ENCODE data around the gene DDX1. TPM values are rescaled to one million over a fixed set of nuclear protein-coding genes. Genes with fewer than 3 reads are reported as not detected.

Gene DDX1
- total RNA-seq, 2 experiments from 2014 or later: 42.7 to 91.8 TPM

DNA sequence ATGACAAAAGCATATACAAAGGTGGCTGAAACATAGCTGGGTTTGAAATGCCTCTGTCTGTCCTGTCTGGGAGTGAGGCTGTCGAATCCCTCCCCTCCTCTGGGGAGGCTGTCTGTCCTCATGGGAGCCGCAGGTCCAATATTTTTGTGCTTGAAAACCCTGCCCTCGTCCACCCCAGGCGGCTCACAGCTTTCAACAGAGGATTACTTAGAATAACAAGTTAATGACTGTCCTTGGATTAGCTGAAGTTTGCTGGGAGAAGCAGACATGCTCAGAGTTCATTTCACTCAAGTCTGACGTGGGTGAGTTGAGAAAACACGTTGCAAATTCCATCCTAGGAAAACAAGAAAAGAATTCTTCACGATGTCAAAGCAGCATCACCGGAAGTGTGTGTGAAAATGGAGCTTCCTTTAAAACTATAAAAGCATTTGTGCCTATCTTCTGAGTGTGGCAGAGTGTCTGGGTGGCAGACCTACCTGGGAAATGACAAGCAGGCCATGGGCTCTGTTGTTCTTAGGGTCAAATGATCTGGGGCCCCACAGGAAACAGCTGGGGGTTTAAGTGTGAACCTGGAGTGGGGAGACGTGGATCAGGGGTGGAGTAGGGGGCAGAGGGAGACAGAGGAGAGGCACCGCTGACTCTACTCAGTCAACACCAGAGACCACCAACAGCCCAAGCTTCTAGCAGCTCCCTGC lies 77.1 kb downstream of the DDX1 start:
- ChIA-PET POLR2A (no interaction called here), CTCF (ENCODE audit: unreplicated experiment) (no interaction called here)
- TF ChIP-seq, protein P1, sequence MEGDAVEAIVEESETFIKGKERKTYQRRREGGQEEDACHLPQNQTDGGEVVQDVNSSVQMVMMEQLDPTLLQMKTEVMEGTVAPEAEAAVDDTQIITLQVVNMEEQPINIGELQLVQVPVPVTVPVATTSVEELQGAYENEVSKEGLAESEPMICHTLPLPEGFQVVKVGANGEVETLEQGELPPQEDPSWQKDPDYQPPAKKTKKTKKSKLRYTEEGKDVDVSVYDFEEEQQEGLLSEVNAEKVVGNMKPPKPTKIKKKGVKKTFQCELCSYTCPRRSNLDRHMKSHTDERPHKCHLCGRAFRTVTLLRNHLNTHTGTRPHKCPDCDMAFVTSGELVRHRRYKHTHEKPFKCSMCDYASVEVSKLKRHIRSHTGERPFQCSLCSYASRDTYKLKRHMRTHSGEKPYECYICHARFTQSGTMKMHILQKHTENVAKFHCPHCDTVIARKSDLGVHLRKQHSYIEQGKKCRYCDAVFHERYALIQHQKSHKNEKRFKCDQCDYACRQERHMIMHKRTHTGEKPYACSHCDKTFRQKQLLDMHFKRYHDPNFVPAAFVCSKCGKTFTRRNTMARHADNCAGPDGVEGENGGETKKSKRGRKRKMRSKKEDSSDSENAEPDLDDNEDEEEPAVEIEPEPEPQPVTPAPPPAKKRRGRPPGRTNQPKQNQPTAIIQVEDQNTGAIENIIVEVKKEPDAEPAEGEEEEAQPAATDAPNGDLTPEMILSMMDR (conservative IDR thresholded peaks at IDR 0.05; ENCODE audit: low read length): no peak
- no peak for TF ChIP-seq EZH2phosphoT487 (IDR thresholded peaks at IDR 0.05; ENCODE audit: borderline replicate concordance, low read depth, low read length)
- H3K9me2 ChIP-seq (ENCODE audit: insufficient read depth, low read length): no peaks in the 10 kb centered on the region
- no peak overlapping the region for H3K4me2 ChIP-seq (ENCODE audit: low read length)
- H3K27ac ChIP-seq (ENCODE audit: low read depth, low read length, poor library complexity, severe bottlenecking): no peak overlapping the region
- H4K20me1 ChIP-seq (ENCODE audit: insufficient read depth, low read length): no peaks in the 10 kb centered on the region
- BruUV-seq (replicated peaks): no TSS peak
- H3K9me3 ChIP-seq (ENCODE audit: low read length): no peaks in the 10 kb centered on the region
- no peak overlapping the region for H3K4me3 ChIP-seq (ENCODE audit: low read depth, low read length, poor library complexity, severe bottlenecking)
- H3K4me1 ChIP-seq (ENCODE audit: insufficient read depth, low read length, poor library complexity, severe bottlenecking): no peaks in the 10 kb centered on the region
- no peak for DNase-seq (ENCODE audit: low spot score)
- no peak overlapping the region for H2AFZ ChIP-seq (ENCODE audit: low read length)
- H3K79me2 ChIP-seq (ENCODE audit: insufficient read depth, low read depth, low read length): no peaks in the 10 kb centered on the region
- H3K36me3 ChIP-seq (ENCODE audit: insufficient read depth, low read length): no peaks in the 10 kb centered on the region
- intact Hi-C loops (cut with micrococcal nuclease; ENCODE audit: unreplicated experiment): no loop called here

DNA sequence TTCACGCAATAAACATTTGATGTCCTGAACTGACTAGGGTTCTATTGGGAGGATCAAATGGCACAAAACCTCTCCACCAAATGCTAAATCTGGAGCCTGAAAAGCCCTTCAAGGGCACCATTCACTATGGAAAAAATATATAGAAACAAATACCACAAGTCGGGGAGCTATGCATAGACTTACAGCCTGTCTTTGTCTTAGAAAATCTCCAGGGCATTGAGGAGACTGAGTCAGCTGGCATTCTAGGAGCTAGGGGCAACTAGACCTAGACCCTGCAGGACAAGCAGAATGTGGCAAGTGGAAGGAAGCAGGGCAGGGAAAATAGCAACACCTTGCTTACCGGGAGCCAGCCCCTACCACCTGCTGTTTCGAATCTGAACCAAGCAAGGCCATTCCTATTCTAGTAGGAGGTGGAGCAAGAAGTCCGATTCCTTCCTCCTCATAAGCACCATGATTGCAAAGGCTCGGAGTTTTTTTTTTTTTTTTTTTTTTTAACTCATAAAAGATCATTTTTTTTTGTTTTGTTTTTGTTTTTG lies 77.8 kb downstream of the DDX1 start:
- no peaks in the 10 kb centered on the region for H3K4me1 ChIP-seq (ENCODE audit: insufficient read depth, low read length, poor library complexity, severe bottlenecking)
- POLR2A ChIA-PET: no interaction called here
- DNase-seq (ENCODE audit: low spot score): no peak
- no peak overlapping the region for H3K4me2 ChIP-seq (ENCODE audit: low read length)
- H3K9me2 ChIP-seq (ENCODE audit: insufficient read depth, low read length): no peaks in the 10 kb centered on the region
- H3K36me3 ChIP-seq (ENCODE audit: insufficient read depth, low read length): no peaks in the 10 kb centered on the region
- H3K79me2 ChIP-seq (ENCODE audit: insufficient read depth, low read depth, low read length): no peaks in the 10 kb centered on the region
- BruUV-seq (replicated peaks): no TSS peak
- CTCF ChIA-PET (ENCODE audit: unreplicated experiment): no interaction called here
- no peaks in the 10 kb centered on the region for H3K9me3 ChIP-seq (ENCODE audit: low read length)
- TF ChIP-seq, protein P1 (conservative IDR thresholded peaks at IDR 0.05; ENCODE audit: low read length): no peak
- TF ChIP-seq EZH2phosphoT487 (IDR thresholded peaks at IDR 0.05; ENCODE audit: borderline replicate concordance, low read depth, low read length): no peak
- H4K20me1 ChIP-seq (ENCODE audit: insufficient read depth, low read length): no peaks in the 10 kb centered on the region
- no peak overlapping the region for H2AFZ ChIP-seq (ENCODE audit: low read length)
- no peak overlapping the region for H3K4me3 ChIP-seq (ENCODE audit: low read depth, low read length, poor library complexity, severe bottlenecking)
- intact Hi-C loops (cut with micrococcal nuclease; ENCODE audit: unreplicated experiment): no loop called here
- no peak overlapping the region for H3K27ac ChIP-seq (ENCODE audit: low read depth, low read length, poor library complexity, severe bottlenecking)

DNA sequence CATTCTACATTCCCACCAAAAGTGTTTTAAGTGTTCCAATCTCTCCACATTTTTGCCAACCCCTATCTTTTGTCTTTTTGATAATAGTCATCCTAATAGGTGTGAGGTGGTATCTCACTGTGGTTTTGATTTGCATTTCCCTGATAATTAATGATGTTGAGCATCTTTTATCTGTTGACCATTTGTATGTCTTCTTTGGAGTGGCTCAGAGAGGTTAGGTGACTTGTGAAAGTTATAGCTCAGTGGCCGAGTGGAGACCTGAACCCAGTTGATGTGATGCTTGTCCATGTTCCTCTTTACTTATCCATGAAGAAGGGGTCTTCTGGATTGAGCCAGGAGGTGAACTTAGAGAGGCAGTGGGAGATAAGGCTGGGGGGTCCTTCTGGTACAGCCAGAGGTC lies 78.8 kb downstream of the DDX1 start:
- Histone ChIP-seq H2AFZ (ENCODE audit: low read length) (no peak overlapping the region), H3K79me2 (ENCODE audit: insufficient read depth, low read depth, low read length) (no peaks in the 10 kb centered on the region), H3K4me2 (ENCODE audit: low read length) (no peak overlapping the region), H3K27ac (ENCODE audit: low read depth, low read length, poor library complexity, severe bottlenecking) (no peak overlapping the region), H3K9me3 (ENCODE audit: low read length) (no peaks in the 10 kb centered on the region), H3K4me1 (ENCODE audit: insufficient read depth, low read length, poor library complexity, severe bottlenecking) (no peaks in the 10 kb centered on the region), H3K4me3 (ENCODE audit: low read depth, low read length, poor library complexity, severe bottlenecking) (no peak overlapping the region), H4K20me1 (ENCODE audit: insufficient read depth, low read length) (no peaks in the 10 kb centered on the region), H3K36me3 (ENCODE audit: insufficient read depth, low read length) (no peaks in the 10 kb centered on the region), H3K9me2 (ENCODE audit: insufficient read depth, low read length) (no peaks in the 10 kb centered on the region)
- ChIA-PET POLR2A (no interaction called here), CTCF (ENCODE audit: unreplicated experiment) (no interaction called here)
- no peak for DNase-seq (ENCODE audit: low spot score)
- no peak for TF ChIP-seq EZH2phosphoT487 (IDR thresholded peaks at IDR 0.05; ENCODE audit: borderline replicate concordance, low read depth, low read length)
- TF ChIP-seq, protein P1 (conservative IDR thresholded peaks at IDR 0.05; ENCODE audit: low read length): no peak
- intact Hi-C loops (cut with micrococcal nuclease; ENCODE audit: unreplicated experiment): no loop called here
- no TSS peak for BruUV-seq (replicated peaks)
